HEK293 (cell line): ENCODE data around the gene SPRY4.

Source experiments
- CTCF ChIA-PET: fragments of 350-600 bp; formaldehyde crosslinking; extraction: SDS; loops from one replicate; lab custom pipeline; 2021; ENCODE audit warnings: antibody characterized with exemption; lab: Yijun Ruan, JAX
- POLR2A ChIA-PET: fragments of 300-600 bp; formaldehyde crosslinking; extraction: SDS; loops from one replicate; lab custom pipeline; 2020; ENCODE audit warnings: antibody characterized with exemption, inconsistent platforms; lab: Yijun Ruan, JAX
- H3K27ac ChIP-seq: fragments of 200-500 bp; sonication (Bioruptor generic); 2 replicates; pipeline ENCODE4 v1.5.1; 2014; ENCODE audit warnings: low read depth, low read length, control low read depth, inconsistent platforms; ENCODE audit errors: extremely low read depth
- H3K36me3 ChIP-seq, 2 experiments: fragments of 200-500 bp in 1 of 2; sonication (Bioruptor generic) in 1 of 2; 1 replicate in 1 of 2; 2 replicates in 1 of 2; pipeline ENCODE4 v1.5.1; 2014 to 2017; ENCODE audit warnings: inconsistent platforms in 2 of 2, low read length in 2 of 2; ENCODE audit not compliant: control insufficient read depth in 2 of 2, insufficient read depth in 1 of 2
- H3K4me1 ChIP-seq: fragments of 200-500 bp; sonication (Bioruptor generic); 2 replicates; pipeline ENCODE4 v1.5.1; 2014; ENCODE audit warnings: mild to moderate bottlenecking, low read length, inconsistent platforms; ENCODE audit not compliant: control insufficient read depth, insufficient read depth
- H3K4me3 ChIP-seq: 2 replicates; pipeline ENCODE4 v1.5.1; 2011; ENCODE audit warnings: low read depth, mild to moderate bottlenecking, control low read depth, low read length, moderate library complexity
- H3K9me3 ChIP-seq: fragments of 200-500 bp; sonication (Bioruptor generic); 2 replicates; pipeline ENCODE4 v1.5.1; 2014; ENCODE audit warnings: low read depth, low read length, inconsistent platforms; ENCODE audit not compliant: control insufficient read depth, insufficient read depth
- MYNN ChIP-seq: fragments of 450-650 bp; formaldehyde crosslinking; IDR thresholded peaks from 2 replicates; pipeline ENCODE4 v1.5.1; 2016; ENCODE audit warnings: missing biosample characterization, missing genetic modification characterization, borderline replicate concordance
- MZF1 ChIP-seq: fragments of 450-650 bp; formaldehyde crosslinking; IDR thresholded peaks from 2 replicates; pipeline ENCODE4 v1.5.1; 2017; ENCODE audit warnings: missing biosample characterization, missing genetic modification characterization, borderline replicate concordance
- ZBTB1 ChIP-seq: fragments of 450-650 bp; formaldehyde crosslinking; IDR thresholded peaks from 2 replicates; pipeline ENCODE4 v1.5.1; 2016; ENCODE audit warnings: missing biosample characterization, missing genetic modification characterization
- ZBTB26 ChIP-seq: fragments of 450-650 bp; formaldehyde crosslinking; optimal IDR thresholded peaks from 2 replicates; pipeline ENCODE3; 2016; ENCODE audit warnings: missing biosample characterization, mild to moderate bottlenecking, missing genetic modification characterization
- ZBTB44 ChIP-seq: fragments of 450-650 bp; IDR thresholded peaks from 2 replicates; pipeline ENCODE4 v1.5.1; 2018; ENCODE audit warnings: missing biosample characterization, mild to moderate bottlenecking, missing genetic modification characterization
- ZBTB7A ChIP-seq: fragments of 450-650 bp; formaldehyde crosslinking; IDR thresholded peaks from 2 replicates; pipeline ENCODE4 v1.5.1; 2016; ENCODE audit warnings: low read depth, missing biosample characterization, missing genetic modification characterization
- ZBTB8A ChIP-seq: fragments of 450-650 bp; formaldehyde crosslinking; IDR thresholded peaks from 2 replicates; pipeline ENCODE4 v1.5.1; 2016; ENCODE audit warnings: missing biosample characterization, missing genetic modification characterization
- ZNF132 ChIP-seq: fragments of 450-650 bp; formaldehyde crosslinking; IDR thresholded peaks from 2 replicates; pipeline ENCODE4 v1.5.1; 2017; ENCODE audit warnings: missing biosample characterization, missing genetic modification characterization, borderline replicate concordance
- ZNF138 ChIP-seq: fragments of 450-650 bp; formaldehyde crosslinking; IDR thresholded peaks from 2 replicates; pipeline ENCODE4 v1.5.1; 2016; ENCODE audit warnings: missing biosample characterization, missing genetic modification characterization, borderline replicate concordance
- ZNF19 ChIP-seq: fragments of 450-650 bp; formaldehyde crosslinking; IDR thresholded peaks from 2 replicates; pipeline ENCODE4; 2016; ENCODE audit warnings: missing biosample characterization, missing genetic modification characterization, low read depth
- ZNF501 ChIP-seq: fragments of 450-650 bp; formaldehyde crosslinking; IDR thresholded peaks from 2 replicates; pipeline ENCODE4 v1.5.1; 2016; ENCODE audit warnings: missing biosample characterization, missing genetic modification characterization
- ZNF513 ChIP-seq: fragments of 450-650 bp; IDR thresholded peaks from 2 replicates; pipeline ENCODE4 v1.5.1; 2018; ENCODE audit warnings: missing biosample characterization, missing genetic modification characterization
- ZNF530 ChIP-seq: fragments of 450-650 bp; formaldehyde crosslinking; IDR thresholded peaks from 2 replicates; pipeline ENCODE4 v1.5.1; 2016; ENCODE audit warnings: low read depth, missing biosample characterization, missing genetic modification characterization
- ZNF658 ChIP-seq: fragments of 450-650 bp; formaldehyde crosslinking; IDR thresholded peaks from 2 replicates; pipeline ENCODE4; 2016; ENCODE audit warnings: missing biosample characterization, missing genetic modification characterization
- ZNF664 ChIP-seq: fragments of 450-650 bp; formaldehyde crosslinking; IDR thresholded peaks from 2 replicates; pipeline ENCODE4 v1.5.1; 2016; ENCODE audit warnings: missing biosample characterization, missing genetic modification characterization
- ZNF704 ChIP-seq: fragments of 450-650 bp; formaldehyde crosslinking; IDR thresholded peaks from 2 replicates; pipeline ENCODE4 v1.5.1; 2016; ENCODE audit warnings: missing biosample characterization, missing genetic modification characterization
- TF ChIP-seq, protein P1 (sequence below): fragments of 450-650 bp; formaldehyde crosslinking; IDR thresholded peaks from 2 replicates; pipeline ENCODE4 v1.5.1; 2017; ENCODE audit warnings: missing biosample characterization, missing genetic modification characterization
- TF ChIP-seq, protein P2 (sequence below): fragments of 450-650 bp; formaldehyde crosslinking; conservative IDR thresholded peaks from 2 replicates; pipeline ENCODE4 v1.5.1; 2016; ENCODE audit warnings: low read depth, missing biosample characterization, missing genetic modification characterization
- TF ChIP-seq, protein P3 (sequence below): fragments of 450-650 bp; formaldehyde crosslinking; IDR thresholded peaks from 2 replicates; pipeline ENCODE4 v1.5.1; 2016; ENCODE audit warnings: missing biosample characterization, missing genetic modification characterization

The SPRY4 gene

GRCh38 chr5:142292249-142292648 is 32.6 kb downstream of the SPRY4 start:
- POLR2A ChIA-PET = no interaction called here

More at GRCh38 chr5:142292249-142292648, 32.6 kb downstream of the SPRY4 start:
- TF ChIP-seq, protein P1, sequence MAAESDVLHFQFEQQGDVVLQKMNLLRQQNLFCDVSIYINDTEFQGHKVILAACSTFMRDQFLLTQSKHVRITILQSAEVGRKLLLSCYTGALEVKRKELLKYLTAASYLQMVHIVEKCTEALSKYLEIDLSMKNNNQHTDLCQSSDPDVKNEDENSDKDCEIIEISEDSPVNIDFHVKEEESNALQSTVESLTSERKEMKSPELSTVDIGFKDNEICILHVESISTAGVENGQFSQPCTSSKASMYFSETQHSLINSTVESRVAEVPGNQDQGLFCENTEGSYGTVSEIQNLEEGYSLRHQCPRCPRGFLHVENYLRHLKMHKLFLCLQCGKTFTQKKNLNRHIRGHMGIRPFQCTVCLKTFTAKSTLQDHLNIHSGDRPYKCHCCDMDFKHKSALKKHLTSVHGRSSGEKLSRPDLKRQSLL = no peak
- TF ChIP-seq ZNF501 (tag by site-specific recombination) = no peak
- TF ChIP-seq ZNF530 = no peak
- no peak for TF ChIP-seq ZBTB26
- TF ChIP-seq ZNF138 (tag by site-specific recombination) = no peak
- no peak for TF ChIP-seq ZNF132 (tag by site-specific recombination)
- TF ChIP-seq ZNF704 (tag by site-specific recombination) = no peak
- TF ChIP-seq, protein P2, sequence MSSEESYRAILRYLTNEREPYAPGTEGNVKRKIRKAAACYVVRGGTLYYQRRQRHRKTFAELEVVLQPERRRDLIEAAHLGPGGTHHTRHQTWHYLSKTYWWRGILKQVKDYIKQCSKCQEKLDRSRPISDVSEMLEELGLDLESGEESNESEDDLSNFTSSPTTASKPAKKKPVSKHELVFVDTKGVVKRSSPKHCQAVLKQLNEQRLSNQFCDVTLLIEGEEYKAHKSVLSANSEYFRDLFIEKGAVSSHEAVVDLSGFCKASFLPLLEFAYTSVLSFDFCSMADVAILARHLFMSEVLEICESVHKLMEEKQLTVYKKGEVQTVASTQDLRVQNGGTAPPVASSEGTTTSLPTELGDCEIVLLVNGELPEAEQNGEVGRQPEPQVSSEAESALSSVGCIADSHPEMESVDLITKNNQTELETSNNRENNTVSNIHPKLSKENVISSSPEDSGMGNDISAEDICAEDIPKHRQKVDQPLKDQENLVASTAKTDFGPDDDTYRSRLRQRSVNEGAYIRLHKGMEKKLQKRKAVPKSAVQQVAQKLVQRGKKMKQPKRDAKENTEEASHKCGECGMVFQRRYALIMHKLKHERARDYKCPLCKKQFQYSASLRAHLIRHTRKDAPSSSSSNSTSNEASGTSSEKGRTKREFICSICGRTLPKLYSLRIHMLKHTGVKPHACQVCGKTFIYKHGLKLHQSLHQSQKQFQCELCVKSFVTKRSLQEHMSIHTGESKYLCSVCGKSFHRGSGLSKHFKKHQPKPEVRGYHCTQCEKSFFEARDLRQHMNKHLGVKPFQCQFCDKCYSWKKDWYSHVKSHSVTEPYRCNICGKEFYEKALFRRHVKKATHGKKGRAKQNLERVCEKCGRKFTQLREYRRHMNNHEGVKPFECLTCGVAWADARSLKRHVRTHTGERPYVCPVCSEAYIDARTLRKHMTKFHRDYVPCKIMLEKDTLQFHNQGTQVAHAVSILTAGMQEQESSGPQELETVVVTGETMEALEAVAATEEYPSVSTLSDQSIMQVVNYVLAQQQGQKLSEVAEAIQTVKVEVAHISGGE = no peak
- no peak for TF ChIP-seq ZNF19 (tag by site-specific recombination)
- no peak for TF ChIP-seq ZBTB8A (tag by site-specific recombination)
- TF ChIP-seq ZNF513 = no peak
- TF ChIP-seq, protein P3, sequence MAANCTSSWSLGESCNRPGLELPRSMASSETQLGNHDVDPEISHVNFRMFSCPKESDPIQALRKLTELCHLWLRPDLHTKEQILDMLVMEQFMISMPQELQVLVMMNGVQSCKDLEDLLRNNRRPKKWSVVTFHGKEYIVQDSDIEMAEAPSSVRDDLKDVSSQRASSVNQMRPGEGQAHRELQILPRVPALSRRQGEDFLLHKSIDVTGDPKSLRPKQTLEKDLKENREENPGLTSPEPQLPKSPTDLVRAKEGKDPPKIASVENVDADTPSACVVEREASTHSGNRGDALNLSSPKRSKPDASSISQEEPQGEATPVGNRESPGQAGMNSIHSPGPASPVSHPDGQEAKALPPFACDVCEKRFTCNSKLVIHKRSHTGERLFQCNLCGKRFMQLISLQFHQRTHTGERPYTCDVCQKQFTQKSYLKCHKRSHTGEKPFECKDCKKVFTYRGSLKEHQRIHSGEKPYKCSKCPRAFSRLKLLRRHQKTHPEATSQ (tag by site-specific recombination) = no peak
- no peak for TF ChIP-seq ZBTB44 (tag by site-specific recombination)
- TF ChIP-seq ZNF658 (tag by site-specific recombination) = no peak
- no peak for TF ChIP-seq ZNF664 (tag by site-specific recombination)
- no peak for TF ChIP-seq MYNN (tag by site-specific recombination)
- no peak for TF ChIP-seq ZBTB1 (tag by site-specific recombination)
- TF ChIP-seq ZBTB7A (tag by site-specific recombination) = no peak
- no peak for TF ChIP-seq MZF1 (tag by site-specific recombination)
- TF ChIP-seq, all 188 proteins: peak for 0
- no peak overlapping the region for H3K27ac ChIP-seq
- H3K9me3 ChIP-seq = no peaks in the 10 kb centered on the region
- no peaks in the 10 kb centered on the region for H3K36me3 ChIP-seq
- H3K4me3 ChIP-seq = no peak overlapping the region
- CTCF ChIA-PET = interaction anchor here (1.2 to 1.5 kb wide), 2 partner anchors 33 to 72 kb away, joined by 4 to 6 read pairs; partner anchors contain the start of gene SPRY4
- peaks cover 12% of the 10 kb centered on the region for H3K4me1 ChIP-seq
